GM18867 (cell line): Measurements from ENCODE around the gene LRRN4CL.
"Not testable (repeated sequence)": the region's sequence is repeated elsewhere in the genome, so short reads cannot be mapped to it uniquely, and the experiment has no call there.

ENCODE experiments used
- ATAC-seq: cut with Tn5 transposase; IDR thresholded peaks from one replicate; pipeline ENCODE4 v1.9.1; 2021; ENCODE audit warnings: mild to moderate bottlenecking, moderate library complexity; ENCODE audit not compliant: unreplicated experiment

LRRN4CL gene

DNA sequence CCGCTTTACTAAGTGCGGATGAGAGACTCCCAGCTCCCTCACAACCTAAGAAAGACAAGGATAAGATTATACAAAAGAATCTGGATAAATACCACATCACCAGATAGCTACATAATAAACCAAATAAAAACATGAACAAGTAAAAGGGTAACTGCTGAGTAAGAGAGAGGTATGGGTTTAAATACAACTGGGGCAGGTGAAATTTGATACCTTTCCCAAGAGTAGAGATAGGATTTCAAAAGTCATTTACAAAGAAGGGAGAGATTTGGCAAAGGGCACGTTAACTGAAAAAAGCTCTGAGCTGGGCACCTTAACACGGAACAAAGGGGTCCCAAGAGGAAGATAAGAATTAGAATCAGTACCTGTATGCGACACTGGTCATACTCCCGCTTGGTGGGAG, 12.2 kb downstream of the LRRN4CL start:
- no peak for ATAC-seq

DNA sequence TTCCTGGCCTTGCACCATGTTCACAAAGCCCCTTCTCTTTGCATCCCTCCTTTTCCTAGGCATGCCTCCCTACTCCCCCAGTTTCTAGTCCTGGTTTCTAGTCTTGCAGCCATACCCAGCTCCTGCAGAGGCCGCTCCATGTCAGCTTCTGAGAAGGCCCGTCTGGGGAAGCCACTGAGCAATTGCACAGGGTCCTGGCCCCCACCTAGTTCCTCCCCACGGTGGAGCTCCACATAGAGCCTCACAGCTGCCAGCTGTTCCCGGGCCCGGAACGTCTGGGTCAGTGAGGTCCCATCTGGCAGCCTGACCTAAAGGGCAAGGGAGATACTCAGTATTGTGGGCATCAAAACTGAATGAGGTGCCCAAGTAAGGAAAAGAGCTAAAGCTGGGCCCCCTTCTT, 12.6 kb downstream of the LRRN4CL start:
- ATAC-seq = no peak

DNA sequence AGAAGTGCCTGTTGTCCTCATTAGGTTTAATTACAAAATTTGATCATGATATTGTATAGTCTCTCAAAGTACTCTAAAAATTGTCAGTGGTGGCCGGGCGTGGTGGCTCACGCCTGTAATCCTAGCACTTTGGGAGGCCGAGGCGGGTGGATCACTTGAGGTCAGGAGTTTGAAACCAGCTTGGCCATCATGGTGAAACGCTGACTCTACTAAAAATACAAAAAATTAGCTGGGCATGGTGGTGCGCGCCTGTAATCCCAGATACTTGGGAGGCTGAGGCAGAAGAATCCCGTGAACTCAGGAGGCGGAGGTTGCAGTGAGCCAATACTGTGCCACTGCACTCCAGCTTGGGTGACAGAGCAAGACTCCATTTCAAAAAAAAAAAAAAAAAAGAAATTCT, 13.9 kb downstream of the LRRN4CL start:
- not testable (repeated sequence) for ATAC-seq

DNA sequence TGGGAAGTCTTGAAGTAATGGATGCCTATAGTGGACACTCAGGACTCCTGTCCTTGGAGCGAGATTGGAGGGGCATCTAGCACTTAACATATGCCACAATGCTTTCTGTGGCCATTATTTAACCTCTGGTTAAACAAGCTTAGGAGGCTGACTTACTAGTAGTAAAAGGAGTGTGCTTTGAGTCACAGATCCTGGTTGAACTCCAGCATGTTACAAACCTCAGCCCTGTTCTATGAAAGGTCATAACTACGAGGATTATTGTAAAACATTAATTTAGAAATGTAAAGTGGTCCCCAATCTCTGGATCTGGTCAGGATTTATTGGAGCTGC, 16.2 kb downstream of the LRRN4CL start:
- ATAC-seq = no peak

DNA sequence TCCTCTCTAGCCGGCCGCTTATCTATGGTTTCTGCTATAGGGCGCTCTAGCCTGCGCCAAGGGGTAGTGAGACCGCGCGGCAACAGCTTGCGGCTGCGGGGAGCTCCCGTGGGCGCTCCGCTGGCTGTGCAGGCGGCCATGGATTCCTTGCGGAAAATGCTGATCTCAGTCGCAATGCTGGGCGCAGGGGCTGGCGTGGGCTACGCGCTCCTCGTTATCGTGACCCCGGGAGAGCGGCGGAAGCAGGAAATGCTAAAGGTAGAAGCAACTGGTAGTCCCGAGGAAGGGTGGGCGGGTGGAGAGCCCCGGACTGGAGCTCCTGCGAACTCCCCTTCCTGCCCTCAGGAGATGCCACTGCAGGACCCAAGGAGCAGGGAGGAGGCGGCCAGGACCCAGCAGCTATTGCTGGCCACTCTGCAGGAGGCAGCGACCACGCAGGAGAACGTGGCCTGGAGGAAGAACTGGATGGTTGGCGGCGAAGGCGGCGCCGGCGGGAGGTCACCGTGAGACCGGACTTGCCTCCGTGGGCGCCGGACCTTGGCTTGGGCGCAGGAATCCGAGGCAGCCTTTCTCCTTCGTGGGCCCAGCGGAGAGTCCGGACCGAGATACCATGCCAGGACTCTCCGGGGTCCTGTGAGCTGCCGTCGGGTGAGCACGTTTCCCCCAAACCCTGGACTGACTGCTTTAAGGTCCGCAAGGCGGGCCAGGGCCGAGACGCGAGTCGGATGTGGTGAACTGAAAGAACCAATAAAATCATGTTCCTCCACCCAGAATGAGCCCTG, 17.5 kb downstream of the LRRN4CL start, which contains the start of the genes LBHD1 and UQCC3:
Gene LBHD1 (minus strand): TSS at position 660 of the 782 bp plus-strand sequence. CDS start 2,236 bp downstream, outside the sequence.
Gene UQCC3 (plus strand): TSS at position 66 of the 782 bp plus-strand sequence. CDS start 73 bp downstream, at position 139.
- ATAC-seq = peak; percentile 60

DNA sequence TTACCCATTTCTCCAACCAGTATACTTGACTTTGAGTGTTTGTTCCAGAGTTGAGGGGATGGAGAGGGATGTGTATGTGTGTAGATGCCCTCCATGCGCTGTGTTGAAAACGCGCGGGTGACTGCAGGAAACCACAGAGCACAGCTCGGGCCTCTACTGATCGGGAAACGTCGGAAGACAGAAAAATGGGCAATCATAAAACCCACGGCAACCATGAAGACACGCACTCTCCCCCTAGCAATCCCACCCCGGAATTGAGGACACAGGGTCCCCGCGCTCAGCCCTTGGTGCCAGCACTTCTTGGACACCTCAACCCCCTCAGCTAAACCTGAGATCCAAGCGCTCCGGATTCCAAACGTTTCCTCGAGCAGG, 18.1 kb downstream of the LRRN4CL start:
- peak; percentile 13 for ATAC-seq

DNA sequence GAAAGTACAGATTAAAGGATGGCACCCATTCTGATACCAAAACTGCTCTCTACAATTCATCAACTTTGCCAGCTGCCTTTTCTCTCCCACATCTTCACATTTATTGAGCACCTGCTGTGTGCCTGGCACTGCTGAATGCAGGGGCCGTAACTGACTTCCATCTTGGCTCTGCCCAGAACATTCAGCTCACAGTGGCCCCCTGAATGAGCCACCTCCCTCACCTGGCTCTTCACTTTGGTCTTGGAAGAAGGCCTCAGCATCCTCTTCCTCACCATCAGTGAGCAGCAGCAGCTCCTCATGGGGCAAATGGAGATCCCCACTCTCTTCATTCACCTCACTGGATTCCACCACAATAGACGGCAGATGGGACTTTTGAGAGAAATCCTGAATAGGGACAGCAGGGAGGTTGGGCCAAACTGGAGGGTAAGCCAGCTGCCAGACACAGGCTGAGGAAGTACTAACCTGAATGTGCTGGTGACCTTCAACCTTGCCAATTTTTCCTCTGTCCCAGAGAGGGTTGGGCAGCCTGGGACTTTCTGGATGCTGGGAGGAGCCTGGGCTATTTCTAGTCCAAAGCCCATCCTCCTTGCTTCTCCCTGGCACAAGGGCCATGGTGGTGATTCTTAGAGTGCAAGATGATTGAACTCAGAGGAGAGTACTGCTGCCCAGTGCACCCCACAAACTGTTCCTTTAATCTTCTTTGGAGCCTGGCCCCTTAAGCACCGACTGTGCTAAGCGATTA, 19.7 kb downstream of the LRRN4CL start:
- no peak for ATAC-seq

DNA sequence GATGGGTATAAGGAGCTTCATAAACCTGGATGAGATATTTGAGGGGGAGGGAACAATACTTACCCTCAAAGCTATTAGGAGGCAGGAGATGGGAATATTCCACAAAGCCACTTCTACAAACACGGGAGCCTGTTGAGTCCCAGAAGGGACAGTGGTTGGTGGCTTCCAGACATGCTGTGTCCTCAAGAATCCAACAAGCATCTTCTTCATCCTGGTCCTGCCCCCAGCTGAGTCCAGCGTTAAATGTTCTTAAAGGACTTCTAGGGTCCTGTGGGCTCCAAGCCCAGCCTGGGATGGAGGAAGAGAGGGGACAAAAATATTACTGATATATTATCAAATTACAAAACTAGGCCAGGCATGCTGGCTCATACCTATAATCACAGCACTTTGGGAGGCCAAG, 21.9 kb downstream of the LRRN4CL start:
- no peak for ATAC-seq

DNA sequence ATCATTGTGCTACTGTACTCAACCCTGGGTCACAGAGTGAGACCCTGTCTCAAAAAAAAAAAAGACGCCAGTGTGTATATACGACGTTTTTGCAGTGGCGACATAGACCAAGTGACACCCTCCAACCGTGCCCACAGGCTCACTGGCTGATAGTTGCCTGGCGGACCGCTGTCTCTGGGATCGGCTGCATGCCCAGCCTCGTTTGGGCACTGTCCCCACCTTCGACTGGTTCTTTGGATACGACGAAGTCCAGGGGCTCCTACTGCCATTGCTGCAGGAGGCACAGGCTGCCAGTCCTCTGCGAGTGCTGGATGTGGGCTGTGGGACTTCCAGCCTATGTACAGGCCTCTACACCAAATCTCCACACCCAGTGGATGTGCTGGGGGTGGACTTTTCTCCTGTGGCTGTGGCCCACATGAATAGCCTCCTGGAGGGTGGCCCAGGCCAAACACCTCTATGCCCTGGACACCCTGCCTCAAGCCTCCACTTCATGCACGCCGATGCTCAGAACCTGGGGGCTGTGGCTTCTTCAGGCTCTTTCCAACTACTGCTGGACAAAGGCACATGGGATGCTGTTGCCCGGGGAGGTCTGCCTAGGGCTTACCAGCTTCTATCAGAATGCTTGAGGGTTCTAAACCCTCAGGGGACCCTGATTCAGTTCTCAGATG, 22.9 kb downstream of the LRRN4CL start:
- no peak for ATAC-seq

DNA sequence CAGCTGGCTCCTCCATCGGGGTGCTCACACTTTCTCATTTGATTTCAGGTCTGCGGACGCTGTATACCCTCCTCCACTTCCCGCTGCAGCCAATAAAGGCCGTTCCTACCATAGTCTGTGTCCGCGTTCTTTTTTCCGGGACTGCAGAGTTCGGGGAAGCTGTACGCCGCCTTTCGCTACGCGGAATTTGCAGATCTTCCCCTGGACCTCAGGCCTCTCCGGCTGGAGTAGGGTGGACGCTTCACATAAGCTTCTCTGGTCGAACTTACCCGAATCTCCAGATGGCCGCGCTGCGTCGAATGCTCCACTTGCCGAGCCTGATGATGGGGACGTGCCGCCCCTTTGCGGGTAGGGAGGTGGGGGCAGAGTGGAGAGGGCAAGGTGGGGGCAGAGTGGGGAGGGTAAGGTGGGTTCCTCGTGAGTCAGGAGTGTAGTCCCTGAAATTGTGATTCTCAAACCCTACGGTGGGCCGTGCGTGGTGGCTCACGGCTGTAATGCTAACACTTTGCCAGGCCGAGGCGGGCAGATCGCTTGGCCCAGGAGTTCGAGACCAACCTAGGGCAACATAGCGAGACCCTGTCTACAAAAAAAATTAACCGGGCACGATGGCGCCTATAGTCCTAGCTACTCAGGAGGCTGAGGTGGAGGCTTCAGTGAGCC, 23.6 kb downstream of the LRRN4CL start:
- peak; percentile 13 for ATAC-seq

DNA sequence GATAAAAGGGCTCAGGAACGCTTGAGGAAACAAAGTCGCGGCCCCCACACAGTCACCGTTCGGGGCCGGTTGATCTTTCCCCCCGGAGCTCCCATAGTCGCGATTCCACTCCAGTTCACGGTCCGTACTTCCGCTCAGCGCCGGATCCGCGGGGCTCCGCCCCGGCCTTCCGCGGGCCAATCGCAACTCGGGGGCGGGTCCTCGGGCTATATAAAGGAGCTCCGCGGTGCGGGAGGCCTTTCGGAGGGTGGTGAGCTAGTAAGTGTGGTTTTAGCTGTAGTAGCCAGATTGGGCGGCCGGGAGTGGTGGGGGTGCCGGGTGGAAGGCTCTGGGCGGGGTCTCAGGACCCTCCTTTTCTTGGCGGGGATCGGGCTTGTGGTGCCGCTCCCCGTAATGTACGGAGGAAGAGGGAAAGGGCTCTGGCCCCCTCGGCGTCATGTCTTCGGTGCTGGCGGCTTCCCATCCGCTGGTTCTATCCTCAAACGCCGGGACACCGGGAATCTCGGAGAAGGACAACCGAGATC, 24.2 kb downstream of the LRRN4CL start, which contains the start of the genes C11orf98 and CSKMT:
Gene C11orf98 (minus strand): TSS at position 136 of the 524 bp plus-strand sequence. CDS start 41 bp downstream, at position 95.
Gene CSKMT (plus strand): TSS at position 238 of the 524 bp plus-strand sequence. CDS start 568 bp downstream, outside the sequence.
- peak; percentile 85 for ATAC-seq

DNA sequence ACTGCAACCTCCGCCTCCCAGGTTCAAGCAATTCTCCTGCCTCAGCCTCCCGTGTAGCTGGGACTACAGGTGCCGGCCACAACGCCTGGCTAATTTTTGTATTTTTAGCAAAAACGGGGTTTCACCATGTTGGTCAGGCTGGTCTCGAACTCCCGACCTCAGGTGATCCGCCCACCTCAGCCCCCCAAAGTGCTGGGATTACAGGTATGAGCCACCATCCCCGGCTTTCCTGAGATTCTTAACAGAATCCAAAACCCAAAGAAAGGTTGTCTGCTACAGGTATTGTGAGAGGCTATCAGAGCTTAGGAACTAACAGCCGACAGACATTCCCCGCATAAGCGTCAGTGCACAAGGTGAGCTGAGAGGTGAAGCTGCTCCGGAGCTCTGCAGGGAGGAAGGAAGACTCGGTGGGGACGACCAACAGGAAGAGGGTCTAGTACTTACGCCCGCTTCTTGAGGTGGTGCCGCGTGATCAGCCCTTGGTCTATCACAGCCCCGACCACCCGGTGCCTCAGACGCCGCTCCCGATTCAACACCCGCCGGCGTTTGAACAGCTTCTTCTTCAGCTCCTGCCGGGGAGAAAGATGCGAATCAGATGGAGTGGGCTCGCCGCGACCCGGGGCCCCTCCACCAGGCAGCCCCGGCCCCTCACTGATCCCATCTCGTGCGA, 24.8 kb downstream of the LRRN4CL start:
- ATAC-seq = peak; percentile 28

DNA sequence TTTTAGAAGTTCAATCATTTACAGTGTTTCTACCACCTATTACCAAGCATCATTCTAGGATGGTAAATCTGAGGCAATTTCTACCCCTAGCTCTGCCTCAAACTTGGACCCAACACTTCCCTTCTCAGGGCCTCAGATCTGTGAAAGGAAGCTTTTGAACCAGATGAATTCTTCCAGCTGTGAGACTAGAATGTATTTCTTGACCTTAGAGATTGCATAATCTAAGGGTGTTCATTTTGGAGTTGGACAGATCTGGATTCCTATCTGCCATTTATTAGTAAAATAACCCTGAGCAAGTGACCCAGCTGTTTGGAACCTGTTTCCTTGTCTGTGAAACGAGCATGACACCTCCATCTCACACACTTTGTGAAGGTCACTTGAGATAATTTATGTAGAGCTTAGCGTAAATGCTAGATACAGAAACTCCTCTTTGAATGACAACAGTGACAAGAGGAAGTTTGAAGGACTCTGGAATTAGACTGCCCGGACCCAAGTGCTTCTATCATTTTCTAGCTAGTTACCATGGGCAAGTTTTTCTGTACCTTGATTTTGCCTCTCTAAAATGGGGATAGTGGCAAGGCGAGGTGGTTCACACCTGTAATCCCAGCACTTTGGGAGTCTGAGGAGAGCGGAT, 32.4 kb downstream of the LRRN4CL start:
- no peak for ATAC-seq

DNA sequence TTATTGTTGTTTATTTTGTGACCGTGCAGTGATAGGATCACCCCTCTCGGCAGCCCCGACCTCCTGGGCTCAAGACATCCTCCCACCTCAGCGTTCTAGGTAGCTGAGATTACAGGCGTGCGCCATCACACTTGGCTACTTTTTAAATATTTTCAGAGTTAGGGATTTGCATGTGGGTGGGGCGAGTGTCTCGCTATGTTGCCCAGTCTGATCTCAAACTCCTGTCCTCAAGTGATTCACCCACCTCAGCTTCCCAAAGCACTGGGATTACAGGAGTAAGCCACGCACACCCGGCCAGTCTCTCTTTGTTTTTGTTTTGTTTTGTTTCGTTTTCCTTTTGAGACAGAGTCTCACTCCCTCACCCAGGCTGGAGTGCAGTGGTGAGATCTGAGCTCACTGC, 35.0 kb downstream of the LRRN4CL start:
- no peak for ATAC-seq

DNA sequence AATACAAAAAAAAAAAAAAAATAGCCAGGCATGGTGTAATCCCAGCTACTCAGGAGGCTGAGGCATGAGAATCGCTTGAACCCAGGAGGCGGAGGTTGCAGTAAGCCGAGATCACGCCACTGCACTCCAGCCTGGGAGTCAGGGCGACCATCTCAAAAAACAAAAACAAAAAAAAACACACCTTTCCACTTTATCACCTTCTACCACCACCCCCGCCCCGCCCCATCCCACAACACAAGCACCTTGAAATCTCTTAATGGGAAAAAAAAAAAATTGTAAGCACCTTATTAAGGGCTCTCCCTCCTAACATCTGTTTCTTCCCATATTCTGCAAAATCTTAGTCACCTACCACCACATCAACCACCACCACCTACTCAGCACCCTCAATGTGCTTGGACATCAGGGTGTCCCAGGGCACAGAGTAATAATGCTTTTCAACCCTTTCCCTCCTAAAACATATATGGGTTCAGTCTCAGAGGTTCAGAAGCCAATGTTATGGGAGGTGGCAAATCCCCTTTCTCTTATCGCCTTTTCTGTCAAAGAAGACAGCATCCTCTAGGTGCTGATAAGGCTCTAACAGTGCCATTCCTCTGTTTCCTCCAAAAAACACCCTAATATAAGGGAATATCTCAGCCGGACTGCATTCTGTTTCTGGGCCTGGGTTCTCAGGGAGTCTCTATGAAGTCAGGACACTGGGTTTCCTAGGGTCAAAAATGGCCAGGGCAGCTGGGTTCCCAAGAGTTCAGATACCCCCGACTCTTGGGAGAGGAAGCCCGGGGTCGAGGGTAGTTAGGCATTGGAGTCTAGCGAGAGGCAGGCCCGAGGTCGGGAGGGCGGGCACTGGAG, 36.9 kb downstream of the LRRN4CL start:
- no peak for ATAC-seq

DNA sequence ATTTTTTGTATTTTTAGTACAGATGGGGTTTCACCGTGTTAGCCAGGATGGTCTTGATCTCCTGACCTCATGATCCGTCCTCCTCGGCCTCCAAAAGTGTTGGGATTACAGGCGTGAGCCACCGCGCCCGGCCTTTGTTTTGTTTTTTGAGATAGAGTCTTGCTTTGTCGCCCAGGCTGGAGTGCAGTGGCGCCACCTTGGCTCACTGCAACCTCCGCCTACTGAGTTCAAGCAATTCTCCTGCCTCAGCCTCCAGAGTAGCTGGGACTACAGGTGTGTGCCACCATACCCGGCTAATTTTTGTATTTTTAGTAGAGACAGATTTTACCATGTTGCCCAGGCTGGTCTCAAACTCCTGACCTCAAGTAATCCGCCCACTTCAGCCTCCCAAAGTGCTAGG, 39.0 kb downstream of the LRRN4CL start:
- not testable (repeated sequence) for ATAC-seq

DNA sequence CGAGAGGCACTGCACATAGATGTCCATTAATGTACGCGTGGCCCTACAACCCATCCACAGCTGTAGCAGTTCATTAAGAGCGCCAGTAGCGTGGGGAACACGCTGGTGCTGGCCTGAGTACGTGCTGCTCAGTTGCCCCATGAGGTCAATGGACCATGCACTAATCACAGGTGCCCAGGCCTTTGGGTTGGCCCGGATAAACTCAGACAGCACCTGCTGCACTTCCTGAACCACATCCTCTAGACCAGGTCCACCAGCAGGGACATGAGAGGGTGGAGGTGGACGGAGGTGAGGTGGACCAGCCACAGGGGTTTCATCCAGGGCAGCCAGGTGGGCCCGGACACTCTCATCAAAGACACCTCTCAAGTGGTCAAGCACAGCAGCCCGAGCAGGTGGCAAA, 39.8 kb downstream of the LRRN4CL start:
- ATAC-seq = no peak

DNA sequence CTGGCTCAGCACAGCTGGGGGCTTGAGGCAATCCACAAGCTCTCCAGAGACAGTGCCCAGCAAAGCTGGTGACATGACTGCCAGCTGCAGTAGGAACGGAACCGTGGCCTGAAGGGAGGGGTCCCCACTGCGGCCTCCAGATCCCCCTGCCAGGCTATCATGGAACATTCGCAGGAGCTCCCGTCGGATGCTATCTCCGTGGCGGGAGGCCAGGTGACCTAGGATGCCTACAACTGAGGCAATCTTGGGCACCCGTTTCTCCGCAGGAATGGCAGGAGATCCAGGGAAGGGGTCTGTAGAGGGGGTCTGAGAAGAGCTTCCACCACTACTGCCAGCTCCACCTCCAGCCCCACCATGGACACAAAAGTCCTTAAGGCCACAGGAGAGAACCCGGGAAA, 40.4 kb downstream of the LRRN4CL start:
- no peak for ATAC-seq
